Hematopoietic multipotent progenitor cell (in vitro differentiated cells): Measurements from ENCODE around the gene FILIP1. TPM values are rescaled to one million over a fixed set of nuclear protein-coding genes. Genes with fewer than 3 reads are reported as not detected.

Experiments
- DNase-seq, 3 donors: peaks; one replicate each; pipeline ENCODE4 v3.0.0-alpha.2; 2011 to 2015; ENCODE audit warnings: low read depth in 2 of 3, low spot score in 2 of 3
- total RNA-seq: library from RNA; depleted of rRNA; stranded (reverse); fragments of >200 nt; gene quantifications from one replicate; pipeline ENCODE4 v1.2.3, GENCODE V29; 2012

Gene FILIP1
- total RNA-seq, 1 donor: under 0.01 TPM

DNA sequence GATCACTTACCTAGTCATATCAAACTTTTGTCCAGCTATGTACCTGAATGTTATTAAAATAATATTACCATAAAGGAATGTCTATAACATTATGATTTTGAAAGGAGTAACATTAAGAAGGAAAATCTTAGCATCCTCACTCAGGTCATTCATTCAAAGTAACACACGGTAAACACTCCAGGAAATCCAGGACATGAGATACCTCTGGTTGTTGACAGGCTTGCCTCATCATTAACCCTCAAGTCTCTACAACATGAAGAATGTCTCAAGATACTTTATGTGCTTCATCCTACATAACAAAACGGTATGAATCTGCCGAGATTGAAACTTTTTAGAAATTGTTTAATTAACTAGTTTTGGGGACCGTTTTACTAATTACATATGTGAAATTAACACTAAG is 690 bp upstream of the FILIP1 start:
- no peak for DNase-seq

- DNase-seq: no peak
These were observed 1.0 kb downstream of the FILIP1 start for GRCh38 chr6:75492386-75493153.

DNA sequence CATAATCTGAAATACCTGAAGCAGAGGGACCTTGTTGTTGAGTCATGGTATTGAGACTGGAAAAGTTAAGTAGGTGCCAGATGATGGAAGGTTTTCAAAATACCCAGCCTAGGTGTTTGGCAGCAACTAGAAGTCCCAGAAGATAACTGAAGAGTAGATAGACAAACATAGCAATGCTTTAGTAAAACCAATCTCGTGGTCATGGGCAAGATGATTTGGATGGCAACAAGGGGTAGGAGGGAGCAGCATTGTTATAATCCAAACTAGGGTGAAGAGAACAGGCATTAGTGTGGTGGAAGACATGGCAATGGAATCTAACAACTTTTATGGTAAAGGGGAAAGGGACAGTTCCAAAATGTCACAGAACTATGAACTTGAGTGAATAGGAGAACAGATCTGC is 2.3 kb downstream of the FILIP1 start:
- DNase-seq: no peak

GRCh38 chr6:75490706-75491105 is 2.9 kb downstream of the FILIP1 start:
- no peak for DNase-seq

DNA sequence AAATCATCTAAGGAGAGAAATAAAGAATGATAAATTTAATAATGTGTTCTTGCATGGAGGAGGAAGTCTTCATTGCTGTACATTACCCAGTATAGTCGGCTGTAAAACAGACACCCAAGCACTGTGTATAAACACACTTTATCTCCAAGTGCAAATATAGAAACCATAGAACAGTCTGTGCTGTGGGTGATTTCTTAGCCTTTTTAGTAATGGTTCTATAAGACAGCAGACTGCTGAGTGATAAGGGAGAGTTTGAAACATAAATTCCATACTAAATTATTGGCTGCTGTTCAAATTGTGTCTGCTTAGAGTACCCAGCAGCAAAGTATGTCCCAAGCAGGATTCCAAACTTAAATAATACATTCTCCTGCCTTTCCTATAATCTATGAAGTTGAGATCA is 4.6 kb downstream of the FILIP1 start:
- DNase-seq: no peak

DNA sequence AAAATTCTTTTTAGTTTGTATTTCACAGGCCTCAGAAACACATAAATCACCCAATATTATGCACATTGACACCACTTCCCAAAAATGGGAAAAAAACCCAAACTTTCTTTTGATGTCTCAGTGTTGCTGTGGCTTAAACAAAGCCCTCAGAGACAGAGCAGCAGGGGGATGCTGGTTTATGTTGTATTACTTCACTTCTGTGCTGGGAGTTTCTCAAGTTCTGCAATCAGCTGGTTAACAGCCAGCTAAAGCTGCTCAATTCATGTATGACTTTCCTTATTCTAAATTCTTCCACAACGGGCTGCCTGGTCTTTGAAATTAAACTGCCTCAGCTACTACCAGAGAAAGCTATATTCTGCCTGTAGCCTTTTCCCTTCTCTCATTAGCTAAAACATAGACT is 5.6 kb downstream of the FILIP1 start:
- DNase-seq: no peak

GRCh38 chr6:75486850-75487518 is 6.6 kb downstream of the FILIP1 start:
- no peak for DNase-seq

- no peak for DNase-seq
These were observed 9.1 kb downstream of the FILIP1 start for GRCh38 chr6:75484535-75484934.

GRCh38 chr6:75483136-75483952 is 10.3 kb downstream of the FILIP1 start:
- DNase-seq: no peak

DNA sequence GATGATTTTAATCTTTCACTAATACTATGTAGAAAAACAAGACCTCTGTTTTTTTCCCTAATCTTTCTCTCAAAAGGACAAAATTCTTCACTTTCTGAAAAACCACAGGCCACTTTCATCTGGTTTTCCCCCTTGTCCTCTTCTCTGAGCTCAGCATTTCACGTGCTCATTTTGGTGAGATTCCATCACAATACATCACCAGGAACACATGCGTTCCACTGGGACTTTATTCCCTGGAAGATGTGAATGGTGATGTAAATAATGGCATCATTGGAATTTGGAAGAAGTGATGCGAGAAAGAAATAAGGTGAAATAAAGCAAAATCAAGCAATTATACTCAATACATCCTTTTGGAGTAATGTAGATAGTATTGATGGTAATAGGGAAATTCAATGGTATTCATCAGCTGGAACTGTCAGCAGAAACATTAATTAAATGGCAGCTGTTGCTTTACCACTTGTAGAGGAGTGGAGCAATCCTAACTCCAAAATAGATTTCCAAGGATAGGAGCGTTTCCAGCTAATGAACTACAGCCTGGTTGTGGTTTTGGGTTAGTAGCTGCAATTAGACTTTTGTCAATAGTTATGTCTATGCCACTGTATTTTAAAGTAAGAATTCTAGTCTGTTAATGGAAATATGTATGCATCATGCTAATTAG is 11.5 kb downstream of the FILIP1 start:
- no peak for DNase-seq

DNA sequence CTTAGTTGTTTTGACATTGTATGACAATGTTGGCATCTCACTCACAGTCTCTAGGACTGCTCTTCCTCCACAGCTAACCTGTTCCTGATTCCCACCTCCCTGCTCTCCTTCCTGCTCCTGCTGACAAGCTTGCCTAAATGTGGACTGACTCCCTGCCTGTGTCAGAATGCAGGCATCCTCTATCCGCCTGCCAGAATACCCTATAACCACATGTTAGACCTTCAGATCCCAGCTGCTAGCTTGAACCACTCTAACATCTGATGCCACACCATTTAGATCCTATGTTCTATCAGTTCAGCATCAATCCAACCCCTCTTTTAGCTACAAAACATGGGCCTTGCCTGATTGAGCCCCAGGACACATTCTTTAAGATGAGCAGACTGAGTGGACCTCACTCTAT is 12.2 kb downstream of the FILIP1 start:
- no peak for DNase-seq

DNA sequence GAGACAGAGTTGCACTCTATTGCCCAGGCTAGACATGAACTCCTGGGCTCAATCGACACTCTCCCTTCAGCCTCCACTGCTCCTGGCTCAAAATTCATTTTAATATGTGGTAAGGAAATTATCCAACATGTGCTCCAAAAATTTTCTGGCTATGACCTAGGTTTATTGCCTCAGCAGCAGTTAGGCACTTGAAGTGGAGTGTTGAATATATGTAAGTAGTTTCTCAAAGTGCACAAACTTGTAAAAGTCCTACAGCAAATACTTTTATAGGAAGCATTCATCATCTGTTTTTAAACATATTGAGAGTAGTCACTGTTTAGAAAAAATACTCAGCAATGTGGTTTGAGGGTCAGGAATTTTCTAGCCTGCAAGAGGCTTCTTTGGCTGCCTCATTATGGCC is 13.2 kb downstream of the FILIP1 start:
- no peak for DNase-seq

DNA sequence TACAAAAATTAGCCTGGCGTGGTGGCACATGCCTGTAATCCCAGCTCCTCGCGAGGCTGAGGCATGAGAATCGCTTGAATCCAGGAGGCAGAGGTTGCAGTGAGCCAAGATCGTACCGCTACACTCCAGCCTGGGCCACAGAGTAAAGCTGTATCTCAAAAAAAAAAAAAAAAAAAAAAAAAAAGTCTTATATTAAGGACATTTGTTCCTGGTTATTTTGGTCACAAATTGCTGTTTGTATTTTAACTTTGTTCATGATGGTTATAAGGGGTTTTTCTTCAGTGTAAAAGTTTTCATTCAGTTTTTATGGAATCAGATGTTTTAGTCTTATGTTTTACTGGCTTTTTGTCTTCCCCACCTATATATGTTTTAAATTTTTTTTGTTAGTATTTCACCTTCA is 13.9 kb downstream of the FILIP1 start:
- no peak for DNase-seq

- DNase-seq: no peak
These were observed 14.7 kb downstream of the FILIP1 start for GRCh38 chr6:75478929-75479328.

GRCh38 chr6:75472885-75473284 is 20.7 kb downstream of the FILIP1 start:
- DNase-seq: no peak

DNA sequence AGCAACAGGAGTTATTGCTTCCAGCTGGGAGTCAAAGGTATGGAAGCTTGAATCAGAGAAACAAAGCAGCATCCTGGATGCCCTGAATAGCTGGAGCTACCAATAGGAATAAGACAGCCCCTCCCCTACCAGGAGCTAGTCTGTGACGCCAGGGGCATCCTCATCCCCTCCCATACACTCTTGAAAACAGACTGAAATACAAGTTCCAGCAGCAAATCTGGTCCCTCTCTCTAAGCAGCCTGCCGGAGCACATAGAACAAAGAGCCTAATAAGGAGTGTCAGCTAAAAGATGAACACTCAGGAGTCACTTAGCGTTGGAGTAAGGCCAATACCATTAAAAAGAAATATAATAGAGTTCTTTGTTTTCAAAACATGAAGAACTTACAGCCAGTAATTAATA is 25.6 kb downstream of the FILIP1 start:
- DNase-seq: no peak

DNA sequence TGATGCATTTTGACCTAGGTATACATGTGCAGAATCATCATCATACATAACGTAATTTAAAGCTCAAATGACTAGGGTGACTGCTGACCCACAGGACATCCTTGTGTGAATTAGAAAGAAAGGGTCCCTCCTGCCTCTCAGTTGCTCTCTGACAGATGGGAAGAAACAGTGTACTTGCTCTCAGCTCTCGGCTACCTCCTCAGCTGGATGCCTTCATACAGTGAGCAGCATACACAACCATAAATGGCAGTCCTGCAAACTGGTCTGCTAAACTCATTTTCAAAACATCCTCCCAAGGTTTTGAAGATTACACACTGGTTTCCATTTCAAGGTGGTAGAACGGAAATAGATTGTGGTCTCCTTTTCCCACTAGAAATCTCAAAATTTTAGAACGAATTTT is 26.3 kb downstream of the FILIP1 start:
- no peak for DNase-seq

- no peak for DNase-seq
These were observed 27.0 kb downstream of the FILIP1 start for GRCh38 chr6:75466636-75467035.

DNA sequence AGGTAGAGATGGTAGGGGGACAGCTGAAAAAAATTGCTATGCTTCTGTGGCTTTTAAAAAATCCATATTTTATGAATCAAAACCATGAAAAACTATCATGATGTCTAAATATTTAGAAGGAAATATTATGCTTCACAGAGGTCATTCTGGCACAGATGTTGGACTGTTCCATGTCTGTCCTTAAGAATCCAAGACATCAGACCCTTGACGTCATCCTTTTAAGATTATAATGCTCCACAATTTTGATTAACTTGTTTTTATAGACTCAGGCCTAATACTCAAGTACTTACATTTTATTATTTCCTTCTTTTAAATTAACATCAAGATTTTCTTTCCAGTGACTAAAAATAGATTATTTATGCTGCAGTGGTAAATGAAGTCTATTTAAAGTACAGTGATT is 29.7 kb downstream of the FILIP1 start:
- no peak for DNase-seq

GRCh38 chr6:75463061-75463460 is 30.5 kb downstream of the FILIP1 start:
- no peak for DNase-seq

- DNase-seq: no peak
These were observed 32.9 kb downstream of the FILIP1 start for GRCh38 chr6:75460681-75461080.
